ENCODE results near the gene VPS13C.

Gene VPS13C

GRCh38 chr15:62060113-62060895 is at the start of gene VPS13C:
TSS of gene VPS13C (minus strand) at chr15:62060447. CDS start at chr15:62060374, 73 bp downstream.
- Mint-ChIP-seq H3K4me1 (ENCODE audit: low read depth) (peaks cover 29% of the 10 kb centered on the region), H3K4me3 (peak within 1 kb of the TSS; percentile 92), H3K27ac (peak within 1 kb of the TSS; percentile 95), H3K27me3 (ENCODE audit: low read depth) (peaks cover 37% of the 10 kb centered on the region), H3K9me3 (no peaks in the 10 kb centered on the region), H3K36me3 (ENCODE audit: low read depth) (peaks cover 10% of the 10 kb centered on the region)
- peak; percentile 95 for DNase-seq (ENCODE audit: low spot score)

- peaks cover 3% of the 10 kb centered on the region for H3K27me3 Mint-ChIP-seq (ENCODE audit: low read depth)
- no peaks in the 10 kb centered on the region for H3K4me1 Mint-ChIP-seq (ENCODE audit: low read depth)
- no peaks in the 10 kb centered on the region for H3K36me3 Mint-ChIP-seq (ENCODE audit: low read depth)
- no peak overlapping the region for H3K27ac Mint-ChIP-seq
- no peak overlapping the region for H3K4me3 Mint-ChIP-seq
- no peaks in the 10 kb centered on the region for H3K9me3 Mint-ChIP-seq
- DNase-seq (ENCODE audit: low spot score): no peak
These were observed 49.2 kb upstream of the VPS13C start for GRCh38 chr15:62109437-62109836.

- DNase-seq (ENCODE audit: low spot score): no peak
- Mint-ChIP-seq H3K4me1 (ENCODE audit: low read depth) (no peaks in the 10 kb centered on the region), H3K9me3 (no peaks in the 10 kb centered on the region), H3K4me3 (no peak overlapping the region), H3K27me3 (ENCODE audit: low read depth) (peaks cover 3% of the 10 kb centered on the region), H3K36me3 (ENCODE audit: low read depth) (no peaks in the 10 kb centered on the region), H3K27ac (no peak overlapping the region)
These were observed 48.2 kb upstream of the VPS13C start for GRCh38 chr15:62108411-62108810.

GRCh38 chr15:62107571-62108121 is 47.4 kb upstream of the VPS13C start:
- no peak overlapping the region for H3K4me3 Mint-ChIP-seq
- H3K36me3 Mint-ChIP-seq (ENCODE audit: low read depth): no peaks in the 10 kb centered on the region
- no peak overlapping the region for H3K27ac Mint-ChIP-seq
- no peaks in the 10 kb centered on the region for H3K9me3 Mint-ChIP-seq
- no peaks in the 10 kb centered on the region for H3K4me1 Mint-ChIP-seq (ENCODE audit: low read depth)
- no peak for DNase-seq (ENCODE audit: low spot score)
- H3K27me3 Mint-ChIP-seq (ENCODE audit: low read depth): peaks cover 3% of the 10 kb centered on the region

GRCh38 chr15:62106096-62106495 is 45.8 kb upstream of the VPS13C start:
- DNase-seq (ENCODE audit: low spot score): no peak
- Mint-ChIP-seq H3K9me3 (no peaks in the 10 kb centered on the region), H3K4me3 (no peak overlapping the region), H3K4me1 (ENCODE audit: low read depth) (no peaks in the 10 kb centered on the region), H3K27ac (no peak overlapping the region), H3K27me3 (ENCODE audit: low read depth) (peaks cover 3% of the 10 kb centered on the region), H3K36me3 (ENCODE audit: low read depth) (no peaks in the 10 kb centered on the region)

- Mint-ChIP-seq H3K4me3 (no peak overlapping the region), H3K36me3 (ENCODE audit: low read depth) (no peaks in the 10 kb centered on the region), H3K27me3 (ENCODE audit: low read depth) (peaks cover 3% of the 10 kb centered on the region), H3K4me1 (ENCODE audit: low read depth) (no peaks in the 10 kb centered on the region), H3K9me3 (no peaks in the 10 kb centered on the region), H3K27ac (no peak overlapping the region)
- no peak for DNase-seq (ENCODE audit: low spot score)
These were observed 45.0 kb upstream of the VPS13C start for GRCh38 chr15:62105266-62105665.

GRCh38 chr15:62104846-62105245 is 44.6 kb upstream of the VPS13C start:
- H3K4me1 Mint-ChIP-seq (ENCODE audit: low read depth): no peaks in the 10 kb centered on the region
- no peak for DNase-seq (ENCODE audit: low spot score)
- H3K9me3 Mint-ChIP-seq: no peaks in the 10 kb centered on the region
- no peaks in the 10 kb centered on the region for H3K36me3 Mint-ChIP-seq (ENCODE audit: low read depth)
- no peak overlapping the region for H3K4me3 Mint-ChIP-seq
- H3K27ac Mint-ChIP-seq: no peak overlapping the region
- H3K27me3 Mint-ChIP-seq (ENCODE audit: low read depth): peaks cover 3% of the 10 kb centered on the region

GRCh38 chr15:62104401-62104800 is 44.2 kb upstream of the VPS13C start:
- H3K4me1 Mint-ChIP-seq (ENCODE audit: low read depth): no peaks in the 10 kb centered on the region
- DNase-seq (ENCODE audit: low spot score): no peak
- H3K4me3 Mint-ChIP-seq: no peak overlapping the region
- H3K27ac Mint-ChIP-seq: no peak overlapping the region
- no peaks in the 10 kb centered on the region for H3K9me3 Mint-ChIP-seq
- no peaks in the 10 kb centered on the region for H3K36me3 Mint-ChIP-seq (ENCODE audit: low read depth)
- H3K27me3 Mint-ChIP-seq (ENCODE audit: low read depth): peaks cover 3% of the 10 kb centered on the region

GRCh38 chr15:62103431-62103830 is 43.2 kb upstream of the VPS13C start:
- Mint-ChIP-seq H3K4me1 (ENCODE audit: low read depth) (no peaks in the 10 kb centered on the region), H3K9me3 (no peaks in the 10 kb centered on the region), H3K4me3 (no peak overlapping the region), H3K27ac (no peak overlapping the region), H3K27me3 (ENCODE audit: low read depth) (peaks cover 2% of the 10 kb centered on the region), H3K36me3 (ENCODE audit: low read depth) (no peaks in the 10 kb centered on the region)
- no peak for DNase-seq (ENCODE audit: low spot score)

- H3K36me3 Mint-ChIP-seq (ENCODE audit: low read depth): no peaks in the 10 kb centered on the region
- H3K27me3 Mint-ChIP-seq (ENCODE audit: low read depth): peaks cover 7% of the 10 kb centered on the region
- H3K27ac Mint-ChIP-seq: no peak overlapping the region
- H3K9me3 Mint-ChIP-seq: no peaks in the 10 kb centered on the region
- no peak for DNase-seq (ENCODE audit: low spot score)
- no peak overlapping the region for H3K4me3 Mint-ChIP-seq
- H3K4me1 Mint-ChIP-seq (ENCODE audit: low read depth): no peaks in the 10 kb centered on the region
These were observed 38.9 kb upstream of the VPS13C start for GRCh38 chr15:62099094-62099601.

- Mint-ChIP-seq H3K27ac (no peak overlapping the region), H3K27me3 (ENCODE audit: low read depth) (peaks cover 14% of the 10 kb centered on the region), H3K36me3 (ENCODE audit: low read depth) (no peaks in the 10 kb centered on the region)
These were observed 34.1 kb upstream of the VPS13C start for GRCh38 chr15:62094388-62094787.

GRCh38 chr15:62093809-62094208 is 33.6 kb upstream of the VPS13C start:
- Mint-ChIP-seq H3K4me1 (ENCODE audit: low read depth) (no peaks in the 10 kb centered on the region), H3K36me3 (ENCODE audit: low read depth) (no peaks in the 10 kb centered on the region), H3K27ac (no peak overlapping the region), H3K27me3 (ENCODE audit: low read depth) (peaks cover 15% of the 10 kb centered on the region), H3K4me3 (no peak overlapping the region), H3K9me3 (no peaks in the 10 kb centered on the region)
- DNase-seq (ENCODE audit: low spot score): no peak

More at GRCh38 chr15:62094388-62094787, 34.1 kb upstream of the VPS13C start:
- Mint-ChIP-seq H3K9me3 (no peaks in the 10 kb centered on the region), H3K4me1 (ENCODE audit: low read depth) (no peaks in the 10 kb centered on the region), H3K4me3 (no peak overlapping the region)
- no peak for DNase-seq (ENCODE audit: low spot score)

GRCh38 chr15:62090988-62091387 is 30.7 kb upstream of the VPS13C start:
- H3K4me1 Mint-ChIP-seq (ENCODE audit: low read depth): no peaks in the 10 kb centered on the region
- H3K4me3 Mint-ChIP-seq: no peak overlapping the region
- no peak for DNase-seq (ENCODE audit: low spot score)
- H3K27me3 Mint-ChIP-seq (ENCODE audit: low read depth): peaks cover 12% of the 10 kb centered on the region
- no peaks in the 10 kb centered on the region for H3K36me3 Mint-ChIP-seq (ENCODE audit: low read depth)
- no peaks in the 10 kb centered on the region for H3K9me3 Mint-ChIP-seq
- H3K27ac Mint-ChIP-seq: no peak overlapping the region

GRCh38 chr15:62089616-62090015 is 29.4 kb upstream of the VPS13C start:
- H3K36me3 Mint-ChIP-seq (ENCODE audit: low read depth): no peaks in the 10 kb centered on the region
- no peak overlapping the region for H3K4me3 Mint-ChIP-seq
- no peak for DNase-seq (ENCODE audit: low spot score)
- H3K27me3 Mint-ChIP-seq (ENCODE audit: low read depth): peaks cover 12% of the 10 kb centered on the region
- no peaks in the 10 kb centered on the region for H3K4me1 Mint-ChIP-seq (ENCODE audit: low read depth)
- H3K27ac Mint-ChIP-seq: no peak overlapping the region
- H3K9me3 Mint-ChIP-seq: no peaks in the 10 kb centered on the region
